HL-60 (cell line): ENCODE data around the gene PODNL1.

Source experiments
- DNase-seq, 2 experiments: peaks; one replicate each; pipeline ENCODE4 v3.0.0-alpha.2; 2010 to 2020; ENCODE audit warnings: low read depth in 1 of 2, low spot score in 1 of 2
- H3K27ac ChIP-seq: fragments of 250-450 bp; sonication (Bioruptor Pico); replicated peaks from 2 replicates; pipeline ENCODE4 v1.5.1; 2020; ENCODE audit warnings: mild to moderate bottlenecking, moderate library complexity
- H3K27me3 ChIP-seq: fragments of 250-450 bp; sonication (Bioruptor Pico); 2 replicates; pipeline ENCODE4 v1.5.1; 2021; ENCODE audit warnings: mild to moderate bottlenecking, moderate library complexity; ENCODE audit not compliant: insufficient read depth, poor library complexity, severe bottlenecking
- H3K4me3 ChIP-seq: replicated peaks from 2 replicates; pipeline ENCODE4 v1.5.1; 2011; ENCODE audit warnings: mild to moderate bottlenecking, control low read depth, low read length; ENCODE audit not compliant: insufficient read depth
- GABPA ChIP-seq: IDR thresholded peaks from 2 replicates; pipeline ENCODE4 v1.6.1; 2012; ENCODE audit warnings: low read depth
- POLR2AphosphoS5 ChIP-seq: IDR thresholded peaks from 2 replicates; pipeline ENCODE4 v1.6.1; 2012; ENCODE audit warnings: low read depth
- SPI1 ChIP-seq: IDR thresholded peaks from 2 replicates; pipeline ENCODE4 v1.6.1; 2012; ENCODE audit warnings: low read depth, mild to moderate bottlenecking, borderline replicate concordance
- TF ChIP-seq, protein P1 (sequence below): IDR thresholded peaks from 2 replicates; pipeline ENCODE4 v1.6.1; 2012; ENCODE audit warnings: low read depth; ENCODE audit not compliant: insufficient replicate concordance
- TF ChIP-seq, protein P2 (sequence below): IDR thresholded peaks from one replicate; pipeline ENCODE4 v1.5.1; 2011; ENCODE audit warnings: low read length, control low read depth, inconsistent platforms; ENCODE audit not compliant: insufficient read depth

PODNL1 gene

DNA sequence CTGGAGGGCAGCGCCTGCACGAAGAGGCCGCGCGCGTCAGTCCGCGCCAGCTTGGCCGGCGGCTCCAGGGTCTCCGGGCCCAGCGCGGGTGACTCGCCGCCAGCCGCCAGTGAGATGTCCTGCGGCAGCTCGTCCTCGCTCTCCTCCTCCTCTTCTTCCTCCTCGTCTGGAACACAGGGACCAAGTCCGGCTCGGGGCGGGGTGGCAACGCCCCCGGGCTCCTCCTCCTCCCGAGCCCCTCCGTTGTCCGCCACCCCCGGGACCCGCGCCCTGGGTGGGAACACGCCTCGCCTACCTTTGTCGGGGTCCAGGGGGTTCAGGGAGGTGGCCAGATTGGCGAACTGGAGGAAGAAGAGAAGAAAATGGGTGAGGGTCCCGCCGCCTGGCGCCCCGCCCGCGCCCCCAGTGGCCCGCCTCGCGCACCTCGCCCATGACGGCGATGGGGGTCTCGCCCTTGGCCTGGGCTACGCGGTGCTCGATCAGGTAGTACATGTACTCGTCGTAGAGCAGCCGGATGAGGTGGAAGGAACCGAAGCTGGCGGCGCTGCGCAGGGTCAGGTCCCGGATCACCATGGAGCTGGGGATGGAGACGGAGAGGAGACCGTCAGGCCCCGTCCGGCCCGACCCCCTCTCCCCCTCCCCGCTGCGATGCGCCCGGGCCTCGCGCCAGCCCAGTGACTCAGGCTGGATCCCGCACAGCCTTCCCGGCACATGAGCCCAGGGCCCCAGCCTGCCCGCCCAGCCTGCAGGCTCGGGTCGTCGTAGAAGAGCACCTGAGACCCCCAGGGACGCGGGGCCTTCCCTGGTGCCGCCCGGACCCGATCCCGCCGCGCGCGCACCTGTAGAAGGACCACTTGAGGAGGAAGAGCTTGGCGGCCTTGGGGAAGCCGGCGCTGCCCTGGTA, 24.7 kb upstream of the PODNL1 start:
- no peak overlapping the region for H3K27ac ChIP-seq
- DNase-seq = no peak
- TF ChIP-seq SPI1 = no peak
- TF ChIP-seq GABPA = no peak
- TF ChIP-seq, protein P1, sequence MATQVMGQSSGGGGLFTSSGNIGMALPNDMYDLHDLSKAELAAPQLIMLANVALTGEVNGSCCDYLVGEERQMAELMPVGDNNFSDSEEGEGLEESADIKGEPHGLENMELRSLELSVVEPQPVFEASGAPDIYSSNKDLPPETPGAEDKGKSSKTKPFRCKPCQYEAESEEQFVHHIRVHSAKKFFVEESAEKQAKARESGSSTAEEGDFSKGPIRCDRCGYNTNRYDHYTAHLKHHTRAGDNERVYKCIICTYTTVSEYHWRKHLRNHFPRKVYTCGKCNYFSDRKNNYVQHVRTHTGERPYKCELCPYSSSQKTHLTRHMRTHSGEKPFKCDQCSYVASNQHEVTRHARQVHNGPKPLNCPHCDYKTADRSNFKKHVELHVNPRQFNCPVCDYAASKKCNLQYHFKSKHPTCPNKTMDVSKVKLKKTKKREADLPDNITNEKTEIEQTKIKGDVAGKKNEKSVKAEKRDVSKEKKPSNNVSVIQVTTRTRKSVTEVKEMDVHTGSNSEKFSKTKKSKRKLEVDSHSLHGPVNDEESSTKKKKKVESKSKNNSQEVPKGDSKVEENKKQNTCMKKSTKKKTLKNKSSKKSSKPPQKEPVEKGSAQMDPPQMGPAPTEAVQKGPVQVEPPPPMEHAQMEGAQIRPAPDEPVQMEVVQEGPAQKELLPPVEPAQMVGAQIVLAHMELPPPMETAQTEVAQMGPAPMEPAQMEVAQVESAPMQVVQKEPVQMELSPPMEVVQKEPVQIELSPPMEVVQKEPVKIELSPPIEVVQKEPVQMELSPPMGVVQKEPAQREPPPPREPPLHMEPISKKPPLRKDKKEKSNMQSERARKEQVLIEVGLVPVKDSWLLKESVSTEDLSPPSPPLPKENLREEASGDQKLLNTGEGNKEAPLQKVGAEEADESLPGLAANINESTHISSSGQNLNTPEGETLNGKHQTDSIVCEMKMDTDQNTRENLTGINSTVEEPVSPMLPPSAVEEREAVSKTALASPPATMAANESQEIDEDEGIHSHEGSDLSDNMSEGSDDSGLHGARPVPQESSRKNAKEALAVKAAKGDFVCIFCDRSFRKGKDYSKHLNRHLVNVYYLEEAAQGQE = no peak
- no peak for TF ChIP-seq POLR2AphosphoS5
- TF ChIP-seq, protein P2, sequence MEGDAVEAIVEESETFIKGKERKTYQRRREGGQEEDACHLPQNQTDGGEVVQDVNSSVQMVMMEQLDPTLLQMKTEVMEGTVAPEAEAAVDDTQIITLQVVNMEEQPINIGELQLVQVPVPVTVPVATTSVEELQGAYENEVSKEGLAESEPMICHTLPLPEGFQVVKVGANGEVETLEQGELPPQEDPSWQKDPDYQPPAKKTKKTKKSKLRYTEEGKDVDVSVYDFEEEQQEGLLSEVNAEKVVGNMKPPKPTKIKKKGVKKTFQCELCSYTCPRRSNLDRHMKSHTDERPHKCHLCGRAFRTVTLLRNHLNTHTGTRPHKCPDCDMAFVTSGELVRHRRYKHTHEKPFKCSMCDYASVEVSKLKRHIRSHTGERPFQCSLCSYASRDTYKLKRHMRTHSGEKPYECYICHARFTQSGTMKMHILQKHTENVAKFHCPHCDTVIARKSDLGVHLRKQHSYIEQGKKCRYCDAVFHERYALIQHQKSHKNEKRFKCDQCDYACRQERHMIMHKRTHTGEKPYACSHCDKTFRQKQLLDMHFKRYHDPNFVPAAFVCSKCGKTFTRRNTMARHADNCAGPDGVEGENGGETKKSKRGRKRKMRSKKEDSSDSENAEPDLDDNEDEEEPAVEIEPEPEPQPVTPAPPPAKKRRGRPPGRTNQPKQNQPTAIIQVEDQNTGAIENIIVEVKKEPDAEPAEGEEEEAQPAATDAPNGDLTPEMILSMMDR = no peak
- no peak overlapping the region for H3K4me3 ChIP-seq
- H3K27me3 ChIP-seq = no peaks in the 10 kb centered on the region

DNA sequence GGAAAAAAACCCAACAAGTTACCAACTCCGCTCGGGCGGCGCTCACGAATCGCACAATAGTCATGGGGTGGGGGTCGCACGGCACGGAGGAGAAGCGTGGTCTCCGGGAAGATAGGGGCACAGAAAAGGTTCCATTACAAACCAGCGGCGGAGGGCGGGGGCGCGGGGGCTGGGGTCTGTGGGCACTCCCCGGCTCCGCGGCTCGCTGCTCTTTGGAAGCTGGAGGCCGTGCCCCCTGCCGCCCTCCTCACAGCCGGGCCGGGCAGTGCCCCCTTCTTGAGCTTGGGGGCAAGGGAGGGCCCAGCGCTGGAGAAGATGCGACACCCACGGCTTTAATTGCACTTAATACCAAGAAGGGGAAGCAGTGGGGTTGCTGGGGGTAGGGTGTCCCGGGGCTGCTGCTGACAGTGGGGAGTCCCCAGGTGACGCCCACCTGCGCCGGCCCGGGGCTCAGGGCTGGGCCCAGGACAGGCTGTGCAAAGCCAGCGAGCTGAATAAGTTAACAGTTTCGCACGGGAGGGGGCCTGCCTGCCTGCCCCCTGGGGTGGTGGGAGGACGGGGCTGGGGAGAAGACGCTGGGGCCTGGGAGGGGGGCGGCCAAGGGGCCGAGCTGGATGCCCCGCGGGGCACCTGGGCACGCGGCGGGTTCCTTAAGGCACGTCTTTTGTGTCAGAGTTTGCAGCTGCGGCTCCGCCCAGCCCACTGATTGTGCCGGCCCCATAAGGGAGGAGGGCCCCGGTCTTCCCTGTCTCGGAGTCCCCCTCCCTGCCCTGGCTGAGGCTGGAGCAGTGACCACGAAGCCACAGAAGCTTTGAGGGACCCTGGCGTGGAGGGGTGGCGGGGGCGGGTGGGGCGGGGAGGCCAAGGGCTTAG, 23.8 kb upstream of the PODNL1 start:
- no peak for DNase-seq
- Histone ChIP-seq H3K27me3 (no peaks in the 10 kb centered on the region), H3K4me3 (no peak overlapping the region), H3K27ac (no peak overlapping the region)
- TF ChIP-seq, protein P2 = no peak
- TF ChIP-seq GABPA = no peak
- TF ChIP-seq SPI1 = no peak
- TF ChIP-seq, protein P1 = no peak

DNA sequence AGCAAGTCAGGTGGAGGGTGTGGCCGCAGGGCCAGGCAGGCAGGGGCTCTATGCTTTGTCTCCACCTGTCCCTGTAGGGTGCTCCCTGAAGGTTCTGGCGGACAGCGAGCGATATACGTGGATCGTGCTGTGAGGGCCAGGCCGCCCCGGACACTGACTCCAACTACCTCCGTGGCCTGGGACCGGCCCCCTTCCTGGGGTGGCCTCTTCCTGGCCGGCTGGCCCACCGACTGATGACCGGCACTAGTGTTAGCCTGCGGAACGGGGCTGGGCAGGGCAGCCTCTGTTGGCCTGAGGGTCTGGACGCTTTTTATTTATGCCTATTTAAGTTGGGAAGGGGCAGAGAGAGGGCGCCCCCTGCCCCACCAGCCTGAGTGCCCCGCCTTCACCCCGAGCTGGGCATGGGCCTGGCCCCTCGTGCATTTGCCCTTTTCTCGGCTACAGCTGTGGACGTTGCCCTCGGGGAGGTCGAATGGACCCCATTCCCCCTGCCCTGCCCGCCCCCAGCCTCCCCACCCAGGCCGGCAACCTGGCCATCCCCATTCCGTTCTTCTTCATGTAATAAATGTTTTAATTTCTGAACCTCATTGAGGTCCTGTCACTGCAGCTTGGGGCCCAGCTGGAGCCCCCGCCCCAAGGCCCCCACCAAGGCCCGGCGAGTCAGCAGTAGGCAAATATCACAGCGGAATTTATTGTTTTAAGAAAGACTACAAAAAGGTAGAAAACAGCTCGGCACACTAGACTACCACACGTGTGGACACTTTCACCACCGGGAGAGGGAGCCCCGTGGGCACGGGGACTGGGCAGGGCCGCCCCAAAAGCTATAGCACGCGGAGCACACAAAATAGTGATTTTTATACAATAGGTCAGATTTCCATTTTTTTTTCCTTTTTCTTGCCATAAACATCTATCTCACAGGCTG, 22.9 kb upstream of the PODNL1 start:
- no peak for DNase-seq
- TF ChIP-seq SPI1 (no peak), POLR2AphosphoS5 (peak; percentile 16; the same call in 1 of the 2 replicates), GABPA (no peak)
- TF ChIP-seq, protein P1 = no peak
- TF ChIP-seq, protein P2 = no peak
- Histone ChIP-seq H3K27ac (no peak overlapping the region), H3K27me3 (no peaks in the 10 kb centered on the region), H3K4me3 (no peak overlapping the region)
